CD14-positive monocyte (primary cell): Measurements from ENCODE around the gene TOR1B. TPM values are rescaled to one million over a fixed set of nuclear protein-coding genes. Genes with fewer than 3 reads are reported as not detected.
A peak's percentile ranks its signal among the peaks of the same experiment; 100 is the strongest.

Experiments
- DNase-seq, 3 donors: peaks; one replicate each; pipeline ENCODE4 v3.0.0-alpha.2; 2011 to 2022
- H2AFZ ChIP-seq: 2 replicates; pipeline ENCODE4 v1.6.0; 2012; ENCODE audit warnings: mild to moderate bottlenecking, low read depth, low read length, inconsistent platforms; ENCODE audit not compliant: insufficient read depth, poor library complexity, severe bottlenecking
- H3K27ac ChIP-seq, 2 donors: 1 replicate in 1 of 2; 2 replicates in 1 of 2; pipeline ENCODE4 v1.5.1; 2012 to 2013; ENCODE audit warnings: low read length in 2 of 2, control low read depth in 1 of 2, inconsistent platforms in 1 of 2, low read depth in 1 of 2, mild to moderate bottlenecking in 1 of 2
- H3K27me3 ChIP-seq, 2 donors: one replicate each; pipeline versions ENCODE4 v1.6.0 to v1.6.1; 2011 to 2013; ENCODE audit warnings: low read length in 2 of 2; ENCODE audit not compliant: control insufficient read depth in 2 of 2, insufficient read depth in 2 of 2
- H3K36me3 ChIP-seq, 2 donors: replicated peaks in 1 of 2; 1 replicate in 1 of 2; 2 replicates in 1 of 2; pipeline versions ENCODE4 v1.5.1 to v1.6.1; 2012 to 2013; ENCODE audit warnings: low read length in 2 of 2, control low read depth in 1 of 2, inconsistent platforms in 1 of 2, mild to moderate bottlenecking in 1 of 2; ENCODE audit not compliant: insufficient read depth in 2 of 2, control insufficient read depth in 1 of 2
- H3K4me1 ChIP-seq, 2 donors: 1 replicate in 1 of 2; 2 replicates in 1 of 2; pipeline versions ENCODE4 v1.5.1 to v1.6.1; 2012 to 2013; ENCODE audit warnings: low read length in 2 of 2, control low read depth in 1 of 2, inconsistent platforms in 1 of 2, mild to moderate bottlenecking in 1 of 2, moderate library complexity in 1 of 2; ENCODE audit not compliant: insufficient read depth in 2 of 2, control insufficient read depth in 1 of 2
- H3K4me2 ChIP-seq: replicated peaks from 2 replicates; pipeline ENCODE3; 2012; ENCODE audit warnings: low read length, moderate library complexity, mild to moderate bottlenecking; ENCODE audit not compliant: poor library complexity, severe bottlenecking; ENCODE audit errors: extremely low read depth
- H3K4me3 ChIP-seq, 3 experiments: fragments of 200-600 bp in 1 of 3; sonication (generic) in 1 of 3; replicated peaks in 1 of 3; 1 replicate in 2 of 3; 2 replicates in 1 of 3; pipeline ENCODE4 v1.5.1; 2011 to 2013; ENCODE audit warnings: low read length in 3 of 3, mild to moderate bottlenecking in 3 of 3, control low read depth in 2 of 3, low read depth in 2 of 3, inconsistent platforms in 1 of 3, moderate library complexity in 1 of 3
- H3K79me2 ChIP-seq: 2 replicates; pipeline ENCODE4 v1.6.0; 2012; ENCODE audit warnings: mild to moderate bottlenecking, control low read depth, inconsistent platforms, low read length, moderate library complexity; ENCODE audit not compliant: insufficient read depth
- H3K9ac ChIP-seq: 2 replicates; pipeline ENCODE4 v1.6.0; 2017; ENCODE audit warnings: low read length, mild to moderate bottlenecking; ENCODE audit not compliant: insufficient read depth, poor library complexity, severe bottlenecking
- H3K9me3 ChIP-seq, 2 donors: replicated peaks in 1 of 2; 1 replicate in 1 of 2; 2 replicates in 1 of 2; pipeline versions ENCODE4 v1.5.1 to v1.6.1; 2012 to 2013; ENCODE audit warnings: low read length in 2 of 2, control low read depth in 1 of 2; ENCODE audit not compliant: control insufficient read depth in 1 of 2, insufficient read depth in 1 of 2
- H4K20me1 ChIP-seq: 2 replicates; pipeline ENCODE4 v1.6.0; 2012; ENCODE audit warnings: mild to moderate bottlenecking, low read length, control low read depth, moderate library complexity; ENCODE audit not compliant: insufficient read depth
- H3K27ac Mint-ChIP-seq, 7 donors: one replicate each; pipeline ENCODE4 v1.8.0; 2020; ENCODE audit warnings: mild to moderate bottlenecking in 7 of 7, mixed read lengths in 7 of 7, moderate library complexity in 6 of 7, inconsistent platforms in 2 of 7
- H3K27me3 Mint-ChIP-seq, 3 donors: one replicate each; pipeline ENCODE4 v1.8.0; 2021 to 2022; ENCODE audit warnings: low read depth in 3 of 3, mild to moderate bottlenecking in 3 of 3, mixed read lengths in 3 of 3, moderate library complexity in 3 of 3, inconsistent platforms in 1 of 3
- H3K36me3 Mint-ChIP-seq, 2 donors: one replicate each; pipeline ENCODE4 v1.8.0; 2020; ENCODE audit warnings: mixed read lengths in 2 of 2, inconsistent platforms in 1 of 2, mild to moderate bottlenecking in 1 of 2
- H3K4me1 Mint-ChIP-seq: one replicate; pipeline ENCODE4 v1.8.0; 2020; ENCODE audit warnings: mild to moderate bottlenecking, mixed read lengths
- H3K4me3 Mint-ChIP-seq, 2 donors: one replicate each; pipeline ENCODE4 v1.8.0; 2020; ENCODE audit warnings: mild to moderate bottlenecking in 2 of 2, mixed read lengths in 2 of 2, moderate library complexity in 1 of 2
- H3K9me3 Mint-ChIP-seq, 7 donors: one replicate each; pipeline ENCODE4 v1.8.0; 2020 to 2022; ENCODE audit warnings: mixed read lengths in 7 of 7, mild to moderate bottlenecking in 6 of 7, moderate library complexity in 6 of 7, inconsistent platforms in 2 of 7
- CTCF ChIP-seq: fragments of 200-600 bp; IDR thresholded peaks from one replicate; pipeline ENCODE4 v1.8.0; 2022; ENCODE audit warnings: antibody characterized with exemption, mild to moderate bottlenecking
- WGBS: methylation state at CpG from one replicate; pipeline ENCODE4 v1.1.5; 2013; ENCODE audit warnings: missing lambda C conversion rate; ENCODE audit not compliant: insufficient coverage; 5-methylcytosine and 5-hydroxymethylcytosine counted together
- intact Hi-C, 2 donors: fragments of 100-400 bp; cut with micrococcal nuclease; formaldehyde crosslinking; loops; one replicate each; pipeline versions ENCODE4 v1.15.0 to v1.15.1; 2023
- polyA plus RNA-seq, 3 donors: library from polyadenylated mRNA; depleted of rRNA in 1 of 3; unstranded in 2 of 3; stranded (reverse) in 1 of 3; fragments of 300-500 nt in 2 of 3; fragments of >200 nt in 1 of 3; fragmentation: Illumina TruSeq in 2 of 3; gene quantifications; 1 replicate in 2 of 3; 2 replicates in 1 of 3; pipeline ENCODE4 v1.2.3, GENCODE V29; 2012 to 2021

TOR1B gene
- polyA plus RNA-seq, 3 donors, result 15.8 to 22.5 (median 18.0) TPM

DNA sequence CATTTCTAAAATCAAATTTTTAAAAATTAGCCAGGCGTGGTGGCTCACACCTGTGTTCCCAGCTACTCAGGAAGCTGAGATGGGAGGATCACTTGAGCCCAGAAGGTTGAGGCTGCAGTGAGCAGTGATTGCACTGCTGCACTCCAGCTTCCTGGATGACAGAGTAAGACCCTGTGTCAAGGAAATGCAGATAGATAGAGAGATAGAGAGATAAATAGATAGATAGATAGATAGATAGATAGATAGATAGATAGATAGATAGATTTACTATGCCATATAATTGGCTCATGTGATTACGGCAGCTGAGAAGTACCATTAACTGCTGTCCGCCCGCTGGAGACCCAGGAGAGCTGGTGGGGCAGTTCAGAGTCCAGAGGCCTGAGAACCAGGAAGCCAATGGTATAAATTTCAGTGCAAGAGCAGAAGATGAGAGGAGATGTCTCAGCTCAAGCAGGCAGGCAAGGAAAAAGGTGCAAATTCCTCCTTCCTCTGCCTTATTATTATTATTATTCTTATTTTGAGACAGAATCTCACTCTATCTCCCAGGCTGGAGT, 37.1 kb upstream of the TOR1B start:
- no peaks in the 10 kb centered on the region for H3K27me3 ChIP-seq
- H3K79me2 ChIP-seq, result no peaks in the 10 kb centered on the region
- Mint-ChIP-seq H3K36me3 (peaks cover 2% of the 10 kb centered on the region in 2 donors), H3K4me3 (no peak overlapping the region), H3K9me3 (peaks cover 0 to 4% (median 1%) of the 10 kb centered on the region in 7 donors), H3K27ac (peak overlapping the region in 1 of 7 donors; percentile 63), H3K4me1 (peaks cover 31% of the 10 kb centered on the region), H3K27me3 (peaks cover 0 to 11% (median 0%) of the 10 kb centered on the region in 3 donors)
- H2AFZ ChIP-seq, result no peak overlapping the region
- no peaks in the 10 kb centered on the region for H4K20me1 ChIP-seq
- no peaks in the 10 kb centered on the region for H3K36me3 ChIP-seq
- no peak overlapping the region for H3K9ac ChIP-seq
- H3K9me3 ChIP-seq, result no peaks in the 10 kb centered on the region
- H3K4me2 ChIP-seq, result no peak overlapping the region
- peaks cover 21 to 28% of the 10 kb centered on the region in 2 donors for H3K4me1 ChIP-seq
- 100% methylated on average over 2 of the region's 4 CpGs for WGBS
- no peak for TF ChIP-seq CTCF
- no peak for DNase-seq
- intact Hi-C loops, result no loop called here
- no peak overlapping the region for H3K27ac ChIP-seq
- no peak overlapping the region for H3K4me3 ChIP-seq

GRCh38 chr9:129768486-129768885, 34.5 kb upstream of the TOR1B start:
- Mint-ChIP-seq H3K27ac (peak overlapping the region in 1 of 7 donors; percentile 56), H3K27me3 (peaks cover 0 to 4% (median 0%) of the 10 kb centered on the region in 3 donors), H3K4me3 (no peak overlapping the region), H3K9me3 (no peaks in the 10 kb centered on the region), H3K4me1 (peaks cover 23% of the 10 kb centered on the region), H3K36me3 (peaks cover 2% of the 10 kb centered on the region in 2 donors)
- no peaks in the 10 kb centered on the region for H4K20me1 ChIP-seq
- H3K79me2 ChIP-seq, result no peaks in the 10 kb centered on the region
- WGBS, result 100% methylated on average over 5 of the region's 6 CpGs
- no peak overlapping the region for H3K4me3 ChIP-seq
- no peaks in the 10 kb centered on the region for H3K36me3 ChIP-seq
- no peaks in the 10 kb centered on the region for H3K9me3 ChIP-seq
- no peaks in the 10 kb centered on the region for H3K27me3 ChIP-seq
- no peak for DNase-seq
- H2AFZ ChIP-seq, result no peak overlapping the region
- TF ChIP-seq CTCF, result no peak
- intact Hi-C loops, result no loop called here
- no peak overlapping the region for H3K9ac ChIP-seq
- peaks cover 10 to 15% of the 10 kb centered on the region in 2 donors for H3K4me1 ChIP-seq
- H3K4me2 ChIP-seq, result no peak overlapping the region
- no peak overlapping the region for H3K27ac ChIP-seq
